ENCODE measurements around the gene BCL2A1. TPM values are rescaled to one million over a fixed set of nuclear protein-coding genes. Genes with fewer than 3 reads are reported as not detected.

Gene BCL2A1
- total and polyA plus RNA-seq, 7 experiments from 2014 or later, result 27.3 to 119 (median 29.9) TPM

DNA sequence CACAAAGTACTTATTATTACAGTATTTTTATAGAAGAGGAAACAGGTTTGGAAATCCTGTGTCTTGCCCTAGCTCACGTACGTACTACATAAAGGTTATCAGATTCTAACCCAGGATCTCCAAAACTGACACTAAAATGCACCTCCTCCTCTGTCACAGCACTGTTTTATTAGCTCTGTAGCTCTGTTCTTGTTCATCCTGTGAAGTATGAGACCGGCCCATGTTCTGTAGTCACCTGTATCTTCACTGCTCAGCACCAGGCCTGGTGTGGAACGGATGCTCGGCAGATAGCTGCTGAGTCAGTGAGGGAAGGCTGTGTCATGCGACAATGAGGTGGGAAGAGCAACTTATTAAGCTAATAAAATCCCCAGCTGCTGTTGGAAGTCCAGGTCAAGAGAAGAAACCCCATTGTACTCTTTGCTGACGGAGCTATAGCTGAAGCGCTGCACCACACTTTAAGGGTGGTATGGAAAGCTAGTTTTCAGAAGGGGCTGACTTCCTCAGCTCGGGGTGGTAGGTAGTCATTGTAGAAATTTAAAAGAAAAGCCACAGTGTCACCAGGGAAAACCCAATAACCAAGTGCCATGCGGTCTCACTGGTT, 22.8 kb downstream of the BCL2A1 start:
- no peak overlapping the region for H3K27ac ChIP-seq (ENCODE audit: low read depth, low read length)
- Mint-ChIP-seq H3K27me3 (no peaks in the 10 kb centered on the region), H3K4me3 (no peak overlapping the region), H3K27ac (peak overlapping the region in 1 of 9 donors; percentile 24), H3K9me3 (peaks cover 0 to 3% (median 0%) of the 10 kb centered on the region in 11 donors), H3K36me3 (no peaks in the 10 kb centered on the region), H3K4me1 (peaks cover 4 to 9% (median 7%) of the 10 kb centered on the region in 7 donors)
- CTCF ChIA-PET, result no interaction called here
- no peaks in the 10 kb centered on the region for H3K36me3 ChIP-seq (ENCODE audit: control insufficient read depth in 2 of 3, insufficient read depth in 3 of 3, low read length in 3 of 3)
- H3K4me1 ChIP-seq (ENCODE audit: control insufficient read depth in 2 of 2, insufficient read depth in 2 of 2, low read length in 2 of 2), result no peaks in the 10 kb centered on the region
- DNase-seq, result no peak
- H3K27me3 ChIP-seq (ENCODE audit: control insufficient read depth in 2 of 2, insufficient read depth in 2 of 2, low read length in 2 of 2), result no peaks in the 10 kb centered on the region
- no peaks in the 10 kb centered on the region for H3K9me3 ChIP-seq (ENCODE audit: control insufficient read depth in 2 of 3, low read length in 3 of 3)
- no peak overlapping the region for H3K4me3 ChIP-seq (ENCODE audit: low read length)
- intact Hi-C loops (cut with micrococcal nuclease), result no loop called here
- ATAC-seq, result no peak
- POLR2A ChIA-PET, result no interaction called here

DNA sequence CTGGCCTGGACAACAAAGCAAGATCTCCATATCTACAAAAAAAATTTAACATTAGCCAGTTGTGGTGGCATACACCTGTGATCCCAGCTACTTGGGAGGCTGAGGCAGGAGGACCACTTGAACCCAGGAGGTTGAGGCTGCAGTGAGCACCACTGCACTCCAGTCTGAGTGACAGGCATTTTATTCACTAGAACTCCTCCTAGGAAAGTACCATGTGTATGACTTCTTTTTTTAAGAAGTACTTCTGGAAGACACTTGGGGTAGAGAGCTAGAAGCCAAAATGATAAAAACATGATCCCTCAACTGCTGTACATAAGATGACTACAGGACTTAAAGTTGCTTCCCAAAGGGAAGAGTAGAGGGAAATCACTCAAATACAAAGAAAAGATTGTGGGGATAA, 24.0 kb downstream of the BCL2A1 start:
- ChIA-PET POLR2A (interaction anchor here (1.7 kb wide), 1 partner anchor 24 kb away, joined by 5 read pairs; no protein-coding TSS in a partner anchor), CTCF (no interaction called here)
- peaks cover 0 to 1% (median 0%) of the 10 kb centered on the region in 11 donors for H3K9me3 Mint-ChIP-seq
- Histone ChIP-seq H3K27me3 (ENCODE audit: control insufficient read depth in 2 of 2, insufficient read depth in 2 of 2, low read length in 2 of 2) (no peaks in the 10 kb centered on the region), H3K36me3 (ENCODE audit: control insufficient read depth in 2 of 3, insufficient read depth in 3 of 3, low read length in 3 of 3) (no peaks in the 10 kb centered on the region), H3K4me3 (ENCODE audit: low read length) (no peak overlapping the region), H3K4me1 (ENCODE audit: control insufficient read depth in 2 of 2, insufficient read depth in 2 of 2, low read length in 2 of 2) (no peaks in the 10 kb centered on the region), H3K27ac (ENCODE audit: low read depth, low read length) (no peak overlapping the region), H3K9me3 (ENCODE audit: control insufficient read depth in 2 of 3, low read length in 3 of 3) (no peaks in the 10 kb centered on the region)
- H3K27me3 Mint-ChIP-seq, result peaks cover 0 to 5% (median 0%) of the 10 kb centered on the region in 5 donors
- H3K27ac Mint-ChIP-seq, result no peak overlapping the region
- intact Hi-C loops (cut with micrococcal nuclease), result no loop called here
- H3K36me3 Mint-ChIP-seq, result no peaks in the 10 kb centered on the region
- DNase-seq, result no peak
- H3K4me3 Mint-ChIP-seq, result no peak overlapping the region
- peaks cover 0 to 6% (median 0%) of the 10 kb centered on the region in 7 donors for H3K4me1 Mint-ChIP-seq
- no peak for ATAC-seq

DNA sequence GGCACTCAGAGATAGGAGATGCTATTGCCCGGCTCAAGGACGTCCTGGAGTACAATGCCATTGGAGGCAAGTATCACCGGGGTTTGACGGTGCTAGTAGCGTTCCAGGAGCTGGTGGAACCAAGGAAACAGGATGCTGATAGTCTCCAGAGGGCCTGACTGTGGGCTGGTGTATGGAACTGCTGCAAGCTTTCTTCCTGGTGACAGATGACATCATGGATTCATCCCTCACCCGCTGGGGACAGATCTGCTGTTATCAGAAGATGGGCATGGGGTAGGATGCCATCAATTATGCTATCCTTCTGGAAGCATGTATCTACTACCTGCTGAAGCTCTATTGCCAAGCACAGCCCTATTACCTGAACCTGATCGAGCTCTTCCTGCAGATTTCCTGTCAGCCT, 26.4 kb downstream of the BCL2A1 start:
- Mint-ChIP-seq H3K9me3 (no peaks in the 10 kb centered on the region), H3K4me3 (no peak overlapping the region), H3K36me3 (no peaks in the 10 kb centered on the region), H3K27me3 (peaks cover 0 to 6% (median 0%) of the 10 kb centered on the region in 5 donors), H3K27ac (peak overlapping the region in 1 of 9 donors; percentile 36), H3K4me1 (peaks cover 0 to 6% (median 0%) of the 10 kb centered on the region in 7 donors)
- Histone ChIP-seq H3K4me1 (ENCODE audit: control insufficient read depth in 2 of 2, insufficient read depth in 2 of 2, low read length in 2 of 2) (no peaks in the 10 kb centered on the region), H3K4me3 (ENCODE audit: low read length) (no peak overlapping the region), H3K9me3 (ENCODE audit: control insufficient read depth in 2 of 3, low read length in 3 of 3) (no peaks in the 10 kb centered on the region), H3K27me3 (ENCODE audit: control insufficient read depth in 2 of 2, insufficient read depth in 2 of 2, low read length in 2 of 2) (no peaks in the 10 kb centered on the region), H3K36me3 (ENCODE audit: control insufficient read depth in 2 of 3, insufficient read depth in 3 of 3, low read length in 3 of 3) (no peaks in the 10 kb centered on the region), H3K27ac (ENCODE audit: low read depth, low read length) (no peak overlapping the region)
- ChIA-PET CTCF (interaction anchor here (0.6 kb wide), 1 partner anchor 832 kb away, joined by 3 read pairs; no protein-coding TSS in a partner anchor), POLR2A (no interaction called here)
- intact Hi-C loops (cut with micrococcal nuclease), result no loop called here
- no peak for DNase-seq
- no peak for ATAC-seq

DNA sequence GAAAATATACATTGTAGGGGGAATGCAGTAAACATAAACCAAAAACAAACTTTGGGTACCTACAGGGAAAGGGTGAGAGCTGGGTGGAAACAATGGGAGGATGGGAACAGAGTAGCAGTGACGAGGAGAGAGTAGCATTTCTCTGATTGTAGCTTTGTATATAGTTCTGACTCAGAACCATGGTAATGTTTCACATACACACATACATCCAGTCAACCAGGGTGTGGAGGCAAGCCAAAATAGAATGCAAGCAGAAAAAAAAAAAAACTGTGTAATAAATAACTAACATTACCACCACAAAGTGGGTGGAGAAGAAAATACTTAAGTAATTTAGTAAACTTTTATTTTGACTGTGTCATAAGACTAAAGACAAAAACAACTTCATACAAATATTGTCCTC, 27.2 kb downstream of the BCL2A1 start:
- Mint-ChIP-seq H3K4me3 (no peak overlapping the region), H3K4me1 (peaks cover 0 to 6% (median 0%) of the 10 kb centered on the region in 7 donors), H3K27me3 (peaks cover 0 to 6% (median 0%) of the 10 kb centered on the region in 5 donors), H3K36me3 (peaks cover 0 to 3% (median 0%) of the 10 kb centered on the region in 5 donors), H3K27ac (no peak overlapping the region), H3K9me3 (peaks cover 0 to 2% (median 0%) of the 10 kb centered on the region in 11 donors)
- no peak for DNase-seq
- POLR2A ChIA-PET, result no interaction called here
- CTCF ChIA-PET, result interaction anchor here (0.5 kb wide), 1 partner anchor 48 kb away, joined by 3 read pairs; no protein-coding TSS in a partner anchor
- no peaks in the 10 kb centered on the region for H3K9me3 ChIP-seq (ENCODE audit: control insufficient read depth in 2 of 3, low read length in 3 of 3)
- intact Hi-C loops (cut with micrococcal nuclease), result no loop called here
- H3K27ac ChIP-seq (ENCODE audit: low read depth, low read length), result no peak overlapping the region
- no peak overlapping the region for H3K4me3 ChIP-seq (ENCODE audit: low read length)
- no peaks in the 10 kb centered on the region for H3K27me3 ChIP-seq (ENCODE audit: control insufficient read depth in 2 of 2, insufficient read depth in 2 of 2, low read length in 2 of 2)
- no peaks in the 10 kb centered on the region for H3K4me1 ChIP-seq (ENCODE audit: control insufficient read depth in 2 of 2, insufficient read depth in 2 of 2, low read length in 2 of 2)
- no peak for ATAC-seq
- H3K36me3 ChIP-seq (ENCODE audit: control insufficient read depth in 2 of 3, insufficient read depth in 3 of 3, low read length in 3 of 3), result no peaks in the 10 kb centered on the region

DNA sequence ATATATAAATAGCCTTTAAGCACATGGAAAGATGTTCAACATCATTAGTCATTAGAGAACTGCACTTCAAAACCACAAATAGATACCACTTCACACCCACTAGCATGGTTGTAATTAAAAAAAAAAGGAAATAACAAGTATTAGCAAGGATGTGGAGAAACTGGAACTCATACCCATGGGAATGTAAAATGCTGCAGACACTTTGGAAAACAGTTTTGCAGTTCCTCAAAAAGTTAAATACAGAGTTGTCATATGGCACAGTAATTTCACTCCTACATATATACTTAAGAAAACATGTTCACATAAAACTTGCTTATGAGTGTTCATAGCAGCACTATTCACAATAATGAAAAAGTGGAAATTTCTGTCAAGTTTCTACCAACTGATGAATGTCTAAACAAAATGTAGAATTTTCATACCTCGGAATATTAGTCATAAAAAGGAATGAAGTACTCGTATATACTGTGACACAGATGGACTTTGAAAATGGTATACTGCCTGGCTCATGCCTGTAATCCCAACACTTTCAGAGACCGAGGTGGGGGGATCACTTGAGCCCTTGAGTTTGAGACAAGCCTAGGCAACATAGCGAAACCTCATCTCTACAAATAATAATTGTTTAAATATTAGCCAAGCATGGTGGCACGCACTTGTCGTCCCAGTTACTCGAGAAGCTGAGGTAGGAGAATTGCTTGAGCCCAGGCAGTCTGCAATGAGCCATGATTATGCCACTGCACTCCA, 28.1 kb downstream of the BCL2A1 start:
- Mint-ChIP-seq H3K27me3 (peaks cover 0 to 6% (median 0%) of the 10 kb centered on the region in 5 donors), H3K36me3 (peaks cover 0 to 3% (median 0%) of the 10 kb centered on the region in 5 donors), H3K27ac (no peak overlapping the region), H3K4me1 (peaks cover 0 to 5% (median 0%) of the 10 kb centered on the region in 7 donors), H3K9me3 (peaks cover 0 to 2% (median 0%) of the 10 kb centered on the region in 11 donors), H3K4me3 (no peak overlapping the region)
- Histone ChIP-seq H3K27ac (ENCODE audit: low read depth, low read length) (no peak overlapping the region), H3K4me1 (ENCODE audit: control insufficient read depth in 2 of 2, insufficient read depth in 2 of 2, low read length in 2 of 2) (no peaks in the 10 kb centered on the region), H3K27me3 (ENCODE audit: control insufficient read depth in 2 of 2, insufficient read depth in 2 of 2, low read length in 2 of 2) (no peaks in the 10 kb centered on the region), H3K9me3 (ENCODE audit: control insufficient read depth in 2 of 3, low read length in 3 of 3) (no peaks in the 10 kb centered on the region), H3K4me3 (ENCODE audit: low read length) (no peak overlapping the region), H3K36me3 (ENCODE audit: control insufficient read depth in 2 of 3, insufficient read depth in 3 of 3, low read length in 3 of 3) (no peaks in the 10 kb centered on the region)
- DNase-seq, result no peak
- ChIA-PET POLR2A (no interaction called here), CTCF (no interaction called here)
- intact Hi-C loops (cut with micrococcal nuclease), result no loop called here
- ATAC-seq, result no peak

DNA sequence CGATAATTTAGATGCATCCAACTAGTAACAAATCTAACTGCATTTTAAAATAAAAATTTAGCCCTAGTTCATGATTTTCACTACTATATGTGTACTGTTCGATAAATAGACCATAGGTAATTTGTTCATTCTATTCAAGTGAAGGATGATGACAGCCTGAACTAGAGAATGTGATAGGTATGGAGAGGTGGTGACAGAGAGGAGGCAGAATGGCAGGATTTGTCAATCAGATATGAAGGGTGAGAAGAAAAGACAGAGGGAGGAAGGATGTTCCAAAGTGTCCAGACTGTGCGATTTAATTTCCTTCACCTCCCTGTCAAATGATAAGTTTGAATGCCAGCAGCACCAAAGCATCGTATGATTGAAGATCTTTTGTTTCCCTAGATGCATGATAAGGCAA, 31.6 kb downstream of the BCL2A1 start:
- H3K36me3 ChIP-seq (ENCODE audit: control insufficient read depth in 2 of 3, insufficient read depth in 3 of 3, low read length in 3 of 3), result no peaks in the 10 kb centered on the region
- ATAC-seq (no peak), DNase-seq (no peak)
- Mint-ChIP-seq H3K4me3 (no peak overlapping the region), H3K36me3 (peaks cover 0 to 3% (median 0%) of the 10 kb centered on the region in 5 donors), H3K27me3 (peaks cover 0 to 6% (median 0%) of the 10 kb centered on the region in 5 donors), H3K4me1 (peaks cover 0 to 2% (median 0%) of the 10 kb centered on the region in 7 donors), H3K9me3 (peaks cover 0 to 5% (median 0%) of the 10 kb centered on the region in 11 donors), H3K27ac (no peak overlapping the region)
- H3K27ac ChIP-seq (ENCODE audit: low read depth, low read length), result no peak overlapping the region
- ChIA-PET POLR2A (no interaction called here), CTCF (no interaction called here)
- no peak overlapping the region for H3K4me3 ChIP-seq (ENCODE audit: low read length)
- H3K4me1 ChIP-seq (ENCODE audit: control insufficient read depth in 2 of 2, insufficient read depth in 2 of 2, low read length in 2 of 2), result no peaks in the 10 kb centered on the region
- intact Hi-C loops (cut with micrococcal nuclease), result no loop called here
- H3K27me3 ChIP-seq (ENCODE audit: control insufficient read depth in 2 of 2, insufficient read depth in 2 of 2, low read length in 2 of 2), result no peaks in the 10 kb centered on the region
- no peaks in the 10 kb centered on the region for H3K9me3 ChIP-seq (ENCODE audit: control insufficient read depth in 2 of 3, low read length in 3 of 3)

All from naive thymus-derived CD4-positive, alpha-beta T cell (primary cell).